HepG2 (cell line): Measurements from ENCODE around the gene RELL2. TPM values are rescaled to one million over a fixed set of nuclear protein-coding genes. Genes with fewer than 3 reads are reported as not detected.

Experiments
- AGO1 ChIP-seq: fragments of 200-400 bp; formaldehyde crosslinking; IDR thresholded peaks from 2 replicates; pipeline ENCODE4 v1.6.1; 2017; ENCODE audit warnings: mild to moderate bottlenecking, low read depth, low read length, moderate library complexity; ENCODE audit not compliant: poor library complexity, severe bottlenecking
- CREM ChIP-seq, 2 experiments: sonication (generic) in 1 of 2; formaldehyde crosslinking in 1 of 2; IDR thresholded peaks; 2 replicates each; pipeline versions ENCODE4 v1.4.0 to v1.6.1; 2016 to 2020; ENCODE audit warnings: antibody characterized with exemption in 1 of 2, mild to moderate bottlenecking in 1 of 2, missing genetic modification reagents in 1 of 2
- FOSL1 ChIP-seq: sonication (generic); formaldehyde crosslinking; IDR thresholded peaks from 2 replicates; pipeline ENCODE4 v1.9.0; 2021; ENCODE audit warnings: missing genetic modification reagents, borderline replicate concordance
- SMC3 ChIP-seq: IDR thresholded peaks from 2 replicates; pipeline ENCODE4 v1.6.1; 2011; ENCODE audit warnings: low read length, improper control_type of control experiment
- ZBTB20 ChIP-seq: sonication (generic); formaldehyde crosslinking; IDR thresholded peaks from 2 replicates; pipeline ENCODE4 v1.8.1; 2023; ENCODE audit warnings: missing genetic modification reagents, low read depth, mild to moderate bottlenecking, borderline replicate concordance
- ZNF17 ChIP-seq: sonication (generic); formaldehyde crosslinking; IDR thresholded peaks from 2 replicates; pipeline ENCODE4 v1.5.0; 2020; ENCODE audit warnings: mild to moderate bottlenecking, missing genetic modification reagents
- ZNF350 ChIP-seq: sonication (generic); formaldehyde crosslinking; IDR thresholded peaks from 2 replicates; pipeline ENCODE4 v1.4.0; 2020; ENCODE audit warnings: mild to moderate bottlenecking, low read depth, missing genetic modification reagents, borderline replicate concordance
- ZNF430 ChIP-seq: sonication (generic); formaldehyde crosslinking; IDR thresholded peaks from 2 replicates; pipeline ENCODE4 v1.9.0; 2021; ENCODE audit warnings: mild to moderate bottlenecking, missing genetic modification reagents
- ZNF720 ChIP-seq: sonication (generic); formaldehyde crosslinking; IDR thresholded peaks from 2 replicates; pipeline ENCODE4 v1.4.0; 2020; ENCODE audit warnings: missing genetic modification reagents
- polyA plus RNA-seq, 8 experiments: library from polyadenylated mRNA; depleted of rRNA in 3 of 8; stranded (reverse) in 7 of 8; unstranded in 1 of 8; fragments of >200 nt; fragmentation: Illumina TruSeq in 4 of 8; extraction: Trizol in 4 of 8; gene quantifications; 2 replicates each; pipeline versions ENCODE4 v1.2.1 to v1.2.3, GENCODE V29; 2011 to 2016; ENCODE audit warnings: low read depth in 4 of 8, missing spikeins in 1 of 8, mixed read lengths in 1 of 8; ENCODE audit not compliant: insufficient read depth in 1 of 8
- total RNA-seq, 5 experiments: library from RNA; depleted of rRNA; stranded (reverse); fragments of >200 nt; fragmentation: Illumina TruSeq; extraction: Trizol; gene quantifications; 2 replicates each; pipeline ENCODE4 v1.2.3, GENCODE V29; 2016; ENCODE audit warnings: low read depth in 1 of 5
- TF ChIP-seq, protein P1 (sequence below): sonication (generic); formaldehyde crosslinking; conservative IDR thresholded peaks from 2 replicates; pipeline ENCODE4 v1.4.0; 2020; ENCODE audit warnings: mild to moderate bottlenecking, missing genetic modification reagents, moderate library complexity
- TF ChIP-seq, protein P2 (sequence below): sonication (generic); formaldehyde crosslinking; IDR thresholded peaks from 2 replicates; pipeline ENCODE4 v1.5.0; 2020; ENCODE audit warnings: mild to moderate bottlenecking, missing genetic modification reagents, moderate library complexity
- TF ChIP-seq, protein P3 (sequence below): IDR thresholded peaks from 2 replicates; pipeline ENCODE4 v1.6.1; 2016; ENCODE audit warnings: low read depth
- TF ChIP-seq, protein P4 (sequence below): sonication (generic); formaldehyde crosslinking; IDR thresholded peaks from 2 replicates; pipeline ENCODE4 v1.4.0; 2020; ENCODE audit warnings: mild to moderate bottlenecking, missing genetic modification reagents, borderline replicate concordance
- TF ChIP-seq, protein P5 (sequence below): sonication (generic); formaldehyde crosslinking; IDR thresholded peaks from 2 replicates; pipeline ENCODE4 v1.5.1; 2020; ENCODE audit warnings: mild to moderate bottlenecking, missing genetic modification reagents, borderline replicate concordance

The RELL2 gene
- total and polyA plus RNA-seq, 2 of the 13 experiments (the other 11 are each of a cell fraction or from before 2014, with no cell fraction given), result 6.4 to 8.3 TPM

DNA sequence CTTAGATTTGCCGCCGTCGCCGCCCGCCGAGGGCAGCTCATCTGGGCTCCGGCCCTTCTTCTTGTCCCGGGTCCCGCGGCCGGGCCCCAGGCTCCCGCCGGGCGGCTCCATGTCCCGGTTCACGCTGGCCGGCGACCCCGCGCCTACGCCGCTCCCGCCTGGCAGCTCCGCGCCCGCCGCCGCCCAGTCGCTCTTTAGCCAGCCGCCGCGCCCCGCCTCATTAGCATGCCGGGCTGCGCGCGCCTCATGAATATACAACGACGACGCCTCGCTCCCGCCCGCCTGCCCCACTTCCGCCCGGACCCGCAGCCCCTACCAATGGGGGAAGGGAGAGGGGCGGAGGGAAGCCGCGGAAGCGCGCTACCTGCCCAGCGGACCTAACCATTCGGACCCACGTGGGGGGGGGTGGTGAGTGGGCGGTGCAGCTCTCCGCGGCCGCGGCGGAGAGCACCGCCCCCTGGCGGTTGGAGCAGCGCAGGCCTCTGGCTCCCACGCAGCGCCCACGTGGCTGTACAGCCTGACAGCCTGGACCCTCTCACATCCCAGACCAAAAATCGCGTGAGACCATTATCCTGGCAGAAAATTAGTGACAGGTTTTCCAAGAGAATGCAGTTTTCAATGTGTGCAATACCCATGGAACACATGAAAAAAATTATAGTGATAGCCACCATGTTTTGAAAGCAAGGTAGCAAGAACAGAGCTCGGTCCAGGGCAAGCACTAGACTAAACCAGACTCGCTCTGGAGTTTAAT is 17.8 kb upstream of the RELL2 start, which contains the start of gene DIAPH1 (continued):
- TF ChIP-seq, protein P1, sequence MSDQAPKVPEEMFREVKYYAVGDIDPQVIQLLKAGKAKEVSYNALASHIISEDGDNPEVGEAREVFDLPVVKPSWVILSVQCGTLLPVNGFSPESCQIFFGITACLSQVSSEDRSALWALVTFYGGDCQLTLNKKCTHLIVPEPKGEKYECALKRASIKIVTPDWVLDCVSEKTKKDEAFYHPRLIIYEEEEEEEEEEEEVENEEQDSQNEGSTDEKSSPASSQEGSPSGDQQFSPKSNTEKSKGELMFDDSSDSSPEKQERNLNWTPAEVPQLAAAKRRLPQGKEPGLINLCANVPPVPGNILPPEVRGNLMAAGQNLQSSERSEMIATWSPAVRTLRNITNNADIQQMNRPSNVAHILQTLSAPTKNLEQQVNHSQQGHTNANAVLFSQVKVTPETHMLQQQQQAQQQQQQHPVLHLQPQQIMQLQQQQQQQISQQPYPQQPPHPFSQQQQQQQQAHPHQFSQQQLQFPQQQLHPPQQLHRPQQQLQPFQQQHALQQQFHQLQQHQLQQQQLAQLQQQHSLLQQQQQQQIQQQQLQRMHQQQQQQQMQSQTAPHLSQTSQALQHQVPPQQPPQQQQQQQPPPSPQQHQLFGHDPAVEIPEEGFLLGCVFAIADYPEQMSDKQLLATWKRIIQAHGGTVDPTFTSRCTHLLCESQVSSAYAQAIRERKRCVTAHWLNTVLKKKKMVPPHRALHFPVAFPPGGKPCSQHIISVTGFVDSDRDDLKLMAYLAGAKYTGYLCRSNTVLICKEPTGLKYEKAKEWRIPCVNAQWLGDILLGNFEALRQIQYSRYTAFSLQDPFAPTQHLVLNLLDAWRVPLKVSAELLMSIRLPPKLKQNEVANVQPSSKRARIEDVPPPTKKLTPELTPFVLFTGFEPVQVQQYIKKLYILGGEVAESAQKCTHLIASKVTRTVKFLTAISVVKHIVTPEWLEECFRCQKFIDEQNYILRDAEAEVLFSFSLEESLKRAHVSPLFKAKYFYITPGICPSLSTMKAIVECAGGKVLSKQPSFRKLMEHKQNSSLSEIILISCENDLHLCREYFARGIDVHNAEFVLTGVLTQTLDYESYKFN, result peak; percentile 79
- TF ChIP-seq ZNF430 (CRISPR knock-in tag) (no peak), FOSL1 (no peak), AGO1 (no peak), CREM (IDR thresholded peaks at IDR 0.05) (no peak), CREM (CRISPR knock-in tag; IDR thresholded peaks at IDR 0.05) (no peak), SMC3 (peak; percentile 73; the same call in 1 of the 2 replicates), ZNF17 (CRISPR knock-in tag) (no peak), ZBTB20 (CRISPR knock-in tag) (peak; percentile 75; the same call in 1 of the 2 replicates), ZNF350 (CRISPR knock-in tag) (peak; percentile 92), ZNF720 (no peak)
- TF ChIP-seq, protein P2, sequence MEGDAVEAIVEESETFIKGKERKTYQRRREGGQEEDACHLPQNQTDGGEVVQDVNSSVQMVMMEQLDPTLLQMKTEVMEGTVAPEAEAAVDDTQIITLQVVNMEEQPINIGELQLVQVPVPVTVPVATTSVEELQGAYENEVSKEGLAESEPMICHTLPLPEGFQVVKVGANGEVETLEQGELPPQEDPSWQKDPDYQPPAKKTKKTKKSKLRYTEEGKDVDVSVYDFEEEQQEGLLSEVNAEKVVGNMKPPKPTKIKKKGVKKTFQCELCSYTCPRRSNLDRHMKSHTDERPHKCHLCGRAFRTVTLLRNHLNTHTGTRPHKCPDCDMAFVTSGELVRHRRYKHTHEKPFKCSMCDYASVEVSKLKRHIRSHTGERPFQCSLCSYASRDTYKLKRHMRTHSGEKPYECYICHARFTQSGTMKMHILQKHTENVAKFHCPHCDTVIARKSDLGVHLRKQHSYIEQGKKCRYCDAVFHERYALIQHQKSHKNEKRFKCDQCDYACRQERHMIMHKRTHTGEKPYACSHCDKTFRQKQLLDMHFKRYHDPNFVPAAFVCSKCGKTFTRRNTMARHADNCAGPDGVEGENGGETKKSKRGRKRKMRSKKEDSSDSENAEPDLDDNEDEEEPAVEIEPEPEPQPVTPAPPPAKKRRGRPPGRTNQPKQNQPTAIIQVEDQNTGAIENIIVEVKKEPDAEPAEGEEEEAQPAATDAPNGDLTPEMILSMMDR, result peak; percentile 98
- TF ChIP-seq, protein P3, sequence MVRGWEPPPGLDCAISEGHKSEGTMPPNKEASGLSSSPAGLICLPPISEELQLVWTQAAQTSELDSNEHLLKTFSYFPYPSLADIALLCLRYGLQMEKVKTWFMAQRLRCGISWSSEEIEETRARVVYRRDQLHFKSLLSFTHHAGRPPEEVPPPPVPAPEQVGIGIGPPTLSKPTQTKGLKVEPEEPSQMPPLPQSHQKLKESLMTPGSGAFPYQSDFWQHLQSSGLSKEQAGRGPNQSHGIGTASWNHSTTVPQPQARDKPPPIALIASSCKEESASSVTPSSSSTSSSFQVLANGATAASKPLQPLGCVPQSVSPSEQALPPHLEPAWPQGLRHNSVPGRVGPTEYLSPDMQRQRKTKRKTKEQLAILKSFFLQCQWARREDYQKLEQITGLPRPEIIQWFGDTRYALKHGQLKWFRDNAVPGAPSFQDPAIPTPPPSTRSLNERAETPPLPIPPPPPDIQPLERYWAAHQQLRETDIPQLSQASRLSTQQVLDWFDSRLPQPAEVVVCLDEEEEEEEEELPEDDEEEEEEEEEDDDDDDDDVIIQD (CRISPR knock-in tag), result peak; percentile 70
- TF ChIP-seq, protein P4, sequence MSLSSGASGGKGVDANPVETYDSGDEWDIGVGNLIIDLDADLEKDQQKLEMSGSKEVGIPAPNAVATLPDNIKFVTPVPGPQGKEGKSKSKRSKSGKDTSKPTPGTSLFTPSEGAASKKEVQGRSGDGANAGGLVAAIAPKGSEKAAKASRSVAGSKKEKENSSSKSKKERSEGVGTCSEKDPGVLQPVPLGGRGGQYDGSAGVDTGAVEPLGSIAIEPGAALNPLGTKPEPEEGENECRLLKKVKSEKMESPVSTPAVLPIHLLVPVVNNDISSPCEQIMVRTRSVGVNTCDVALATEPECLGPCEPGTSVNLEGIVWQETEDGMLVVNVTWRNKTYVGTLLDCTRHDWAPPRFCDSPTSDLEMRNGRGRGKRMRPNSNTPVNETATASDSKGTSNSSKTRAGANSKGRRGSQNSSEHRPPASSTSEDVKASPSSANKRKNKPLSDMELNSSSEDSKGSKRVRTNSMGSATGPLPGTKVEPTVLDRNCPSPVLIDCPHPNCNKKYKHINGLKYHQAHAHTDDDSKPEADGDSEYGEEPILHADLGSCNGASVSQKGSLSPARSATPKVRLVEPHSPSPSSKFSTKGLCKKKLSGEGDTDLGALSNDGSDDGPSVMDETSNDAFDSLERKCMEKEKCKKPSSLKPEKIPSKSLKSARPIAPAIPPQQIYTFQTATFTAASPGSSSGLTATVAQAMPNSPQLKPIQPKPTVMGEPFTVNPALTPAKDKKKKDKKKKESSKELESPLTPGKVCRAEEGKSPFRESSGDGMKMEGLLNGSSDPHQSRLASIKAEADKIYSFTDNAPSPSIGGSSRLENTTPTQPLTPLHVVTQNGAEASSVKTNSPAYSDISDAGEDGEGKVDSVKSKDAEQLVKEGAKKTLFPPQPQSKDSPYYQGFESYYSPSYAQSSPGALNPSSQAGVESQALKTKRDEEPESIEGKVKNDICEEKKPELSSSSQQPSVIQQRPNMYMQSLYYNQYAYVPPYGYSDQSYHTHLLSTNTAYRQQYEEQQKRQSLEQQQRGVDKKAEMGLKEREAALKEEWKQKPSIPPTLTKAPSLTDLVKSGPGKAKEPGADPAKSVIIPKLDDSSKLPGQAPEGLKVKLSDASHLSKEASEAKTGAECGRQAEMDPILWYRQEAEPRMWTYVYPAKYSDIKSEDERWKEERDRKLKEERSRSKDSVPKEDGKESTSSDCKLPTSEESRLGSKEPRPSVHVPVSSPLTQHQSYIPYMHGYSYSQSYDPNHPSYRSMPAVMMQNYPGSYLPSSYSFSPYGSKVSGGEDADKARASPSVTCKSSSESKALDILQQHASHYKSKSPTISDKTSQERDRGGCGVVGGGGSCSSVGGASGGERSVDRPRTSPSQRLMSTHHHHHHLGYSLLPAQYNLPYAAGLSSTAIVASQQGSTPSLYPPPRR (CRISPR knock-in tag), result peak; percentile 59; the same call in 1 of the 2 replicates
- TF ChIP-seq, protein P5, sequence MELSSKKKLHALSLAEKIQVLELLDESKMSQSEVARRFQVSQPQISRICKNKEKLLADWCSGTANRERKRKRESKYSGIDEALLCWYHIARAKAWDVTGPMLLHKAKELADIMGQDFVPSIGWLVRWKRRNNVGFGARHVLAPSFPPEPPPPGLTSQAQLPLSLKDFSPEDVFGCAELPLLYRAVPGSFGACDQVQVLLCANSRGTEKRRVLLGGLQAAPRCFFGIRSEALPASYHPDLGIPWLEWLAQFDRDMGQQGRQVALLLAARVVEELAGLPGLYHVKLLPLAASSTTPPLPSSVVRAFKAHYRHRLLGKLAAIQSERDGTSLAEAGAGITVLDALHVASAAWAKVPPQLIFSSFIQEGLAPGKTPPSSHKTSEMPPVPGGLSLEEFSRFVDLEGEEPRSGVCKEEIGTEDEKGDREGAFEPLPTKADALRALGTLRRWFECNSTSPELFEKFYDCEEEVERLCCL, result no peak
